Ovary (tissue), 3 donors: Measurements from ENCODE around the gene EEF2.

ENCODE experiments used
- POLR2A ChIP-seq: fragments of 450-650 bp; IDR thresholded peaks from one replicate; pipeline ENCODE4 v1.6.1; 2017; ENCODE audit warnings: antibody characterized with exemption, mild to moderate bottlenecking, moderate library complexity
- TF ChIP-seq, protein P1 (sequence below), 3 donors: fragments of 450-650 bp in 2 of 3; fragments of 200-600 bp in 1 of 3; IDR thresholded peaks; one replicate each; pipeline versions ENCODE4 v1.5.1 to v1.8.0; 2016 to 2022; ENCODE audit warnings: antibody characterized with exemption in 3 of 3, mild to moderate bottlenecking in 1 of 3
- donor health status: DM: no; HTN: no; CAD: no.

DNA sequence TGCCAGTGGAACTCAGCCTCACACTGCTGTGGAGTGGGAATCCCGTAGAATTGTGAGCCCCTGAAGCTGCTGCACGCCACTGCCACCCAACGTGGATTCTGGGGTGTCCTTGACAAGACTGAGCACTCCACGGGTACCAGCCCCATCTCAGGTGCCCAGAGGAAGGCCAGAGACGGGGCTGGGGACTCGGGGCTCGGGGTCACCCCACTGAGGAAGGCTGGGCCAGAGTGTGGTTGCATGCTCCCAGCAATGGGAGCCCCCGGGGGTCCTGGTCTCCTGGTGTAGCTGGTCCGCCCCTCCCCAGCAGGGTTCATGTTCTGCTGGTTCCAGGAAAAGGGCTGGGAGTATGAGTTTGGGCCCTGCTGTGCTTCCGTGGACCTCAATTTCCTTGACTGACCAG lies 29.6 kb downstream of the EEF2 start:
- TF ChIP-seq, protein P1, sequence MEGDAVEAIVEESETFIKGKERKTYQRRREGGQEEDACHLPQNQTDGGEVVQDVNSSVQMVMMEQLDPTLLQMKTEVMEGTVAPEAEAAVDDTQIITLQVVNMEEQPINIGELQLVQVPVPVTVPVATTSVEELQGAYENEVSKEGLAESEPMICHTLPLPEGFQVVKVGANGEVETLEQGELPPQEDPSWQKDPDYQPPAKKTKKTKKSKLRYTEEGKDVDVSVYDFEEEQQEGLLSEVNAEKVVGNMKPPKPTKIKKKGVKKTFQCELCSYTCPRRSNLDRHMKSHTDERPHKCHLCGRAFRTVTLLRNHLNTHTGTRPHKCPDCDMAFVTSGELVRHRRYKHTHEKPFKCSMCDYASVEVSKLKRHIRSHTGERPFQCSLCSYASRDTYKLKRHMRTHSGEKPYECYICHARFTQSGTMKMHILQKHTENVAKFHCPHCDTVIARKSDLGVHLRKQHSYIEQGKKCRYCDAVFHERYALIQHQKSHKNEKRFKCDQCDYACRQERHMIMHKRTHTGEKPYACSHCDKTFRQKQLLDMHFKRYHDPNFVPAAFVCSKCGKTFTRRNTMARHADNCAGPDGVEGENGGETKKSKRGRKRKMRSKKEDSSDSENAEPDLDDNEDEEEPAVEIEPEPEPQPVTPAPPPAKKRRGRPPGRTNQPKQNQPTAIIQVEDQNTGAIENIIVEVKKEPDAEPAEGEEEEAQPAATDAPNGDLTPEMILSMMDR (IDR thresholded peaks at IDR 0.05) = no peak
- no peak for TF ChIP-seq POLR2A
